ENCODE measurements around the gene PRKD1.

GRCh38 chr14:29754134-29754533, 173.5 kb downstream of the PRKD1 start:
- TF ChIP-seq EP300 (IDR thresholded peaks at IDR 0.05; ENCODE audit: low read depth) (no peak), CTCF (IDR thresholded peaks at IDR 0.05) (no peak), POLR2A (IDR thresholded peaks at IDR 0.05) (no peak)
